Measurements from ENCODE around the gene PDCD11. TPM values are rescaled to one million over a fixed set of nuclear protein-coding genes. Genes with fewer than 3 reads are reported as not detected.

Gene PDCD11
- total and polyA plus RNA-seq, 2 experiments from 2014 or later, result 14.8 to 15.5 TPM

- no peak overlapping the region for H3K27ac ChIP-seq
- DNase-seq (ENCODE audit: low spot score), result no peak
- no peaks in the 10 kb centered on the region for H3K36me3 ChIP-seq (replicated peaks; ENCODE audit: insufficient read depth, low read depth)
- no peak overlapping the region for H2AFZ ChIP-seq
- peaks cover 17% of the 10 kb centered on the region for H3K27me3 ChIP-seq
- no peak for TF ChIP-seq EZH2phosphoT487 (IDR thresholded peaks at IDR 0.05; ENCODE audit: low read depth, severe bottlenecking, unreplicated experiment)
- TF ChIP-seq CTCF (IDR thresholded peaks at IDR 0.05; ENCODE audit: poor library complexity), result no peak
- no peak for TF ChIP-seq EZH2 (IDR thresholded peaks at IDR 0.05; ENCODE audit: borderline replicate concordance)
- no peaks in the 10 kb centered on the region for H3K79me2 ChIP-seq
- no peak overlapping the region for H3K4me2 ChIP-seq
- no peaks in the 10 kb centered on the region for H4K20me1 ChIP-seq (ENCODE audit: insufficient read depth, poor library complexity, severe bottlenecking)
- 100% methylated on average over 1 of the region's 1 CpG for WGBS (ENCODE audit: low lambda C conversion rate, missing lambda C conversion rate)
- H3K9me3 ChIP-seq (ENCODE audit: low read depth), result no peaks in the 10 kb centered on the region
- H3K4me1 ChIP-seq (ENCODE audit: insufficient read depth), result peaks cover 21% of the 10 kb centered on the region
- H3K9me2 ChIP-seq (replicated peaks; ENCODE audit: insufficient read depth), result no peaks in the 10 kb centered on the region
- no peak overlapping the region for H3K4me3 ChIP-seq
Measured at GRCh38 chr10:103490986-103491314, 94.5 kb downstream of the PDCD11 start.

GRCh38 chr10:103491729-103492364 is 95.4 kb downstream of the PDCD11 start:
- Histone ChIP-seq H3K4me3 (no peak overlapping the region), H3K4me1 (ENCODE audit: insufficient read depth) (peaks cover 21% of the 10 kb centered on the region), H3K4me2 (peak overlapping the region; percentile 7), H3K9me2 (replicated peaks; ENCODE audit: insufficient read depth) (no peaks in the 10 kb centered on the region), H3K27ac (peak overlapping the region; percentile 73), H3K36me3 (replicated peaks; ENCODE audit: insufficient read depth, low read depth) (no peaks in the 10 kb centered on the region), H3K9me3 (ENCODE audit: low read depth) (no peaks in the 10 kb centered on the region), H2AFZ (no peak overlapping the region), H4K20me1 (ENCODE audit: insufficient read depth, poor library complexity, severe bottlenecking) (no peaks in the 10 kb centered on the region), H3K79me2 (no peaks in the 10 kb centered on the region), H3K27me3 (peaks cover 26% of the 10 kb centered on the region)
- TF ChIP-seq EZH2 (IDR thresholded peaks at IDR 0.05; ENCODE audit: borderline replicate concordance), result no peak
- TF ChIP-seq CTCF (IDR thresholded peaks at IDR 0.05; ENCODE audit: poor library complexity), result no peak
- TF ChIP-seq EZH2phosphoT487 (IDR thresholded peaks at IDR 0.05; ENCODE audit: low read depth, severe bottlenecking, unreplicated experiment), result no peak
- peak; percentile 88 for DNase-seq (ENCODE audit: low spot score)
- 21% methylated on average over 7 of the region's 7 CpGs for WGBS (ENCODE audit: low lambda C conversion rate, missing lambda C conversion rate)

GRCh38 chr10:103492655-103493261 is 96.3 kb downstream of the PDCD11 start:
- 85% methylated on average over 5 of the region's 5 CpGs for WGBS (ENCODE audit: low lambda C conversion rate, missing lambda C conversion rate)
- H3K79me2 ChIP-seq, result no peaks in the 10 kb centered on the region
- H3K27me3 ChIP-seq, result peaks cover 30% of the 10 kb centered on the region
- H2AFZ ChIP-seq, result no peak overlapping the region
- H3K36me3 ChIP-seq (replicated peaks; ENCODE audit: insufficient read depth, low read depth), result no peaks in the 10 kb centered on the region
- no peaks in the 10 kb centered on the region for H4K20me1 ChIP-seq (ENCODE audit: insufficient read depth, poor library complexity, severe bottlenecking)
- DNase-seq (ENCODE audit: low spot score), result no peak
- H3K9me2 ChIP-seq (replicated peaks; ENCODE audit: insufficient read depth), result no peaks in the 10 kb centered on the region
- H3K4me1 ChIP-seq (ENCODE audit: insufficient read depth), result peaks cover 21% of the 10 kb centered on the region
- H3K4me3 ChIP-seq, result no peak overlapping the region
- H3K27ac ChIP-seq, result peak overlapping the region; percentile 58
- no peak for TF ChIP-seq EZH2 (IDR thresholded peaks at IDR 0.05; ENCODE audit: borderline replicate concordance)
- TF ChIP-seq EZH2phosphoT487 (IDR thresholded peaks at IDR 0.05; ENCODE audit: low read depth, severe bottlenecking, unreplicated experiment), result no peak
- TF ChIP-seq CTCF (IDR thresholded peaks at IDR 0.05; ENCODE audit: poor library complexity), result no peak
- peak overlapping the region; percentile 99 for H3K4me2 ChIP-seq
- no peaks in the 10 kb centered on the region for H3K9me3 ChIP-seq (ENCODE audit: low read depth)
